Epithelial cell of alveolus of lung (primary cell): ENCODE measurements around the gene UBASH3A. TPM values are rescaled to one million over a fixed set of nuclear protein-coding genes. Genes with fewer than 3 reads are reported as not detected.

ENCODE experiments used
- total RNA-seq: library from RNA; depleted of rRNA; stranded (reverse); fragments of >200 nt; gene quantifications from 2 replicates; pipeline ENCODE4 v1.2.1, GENCODE V29; 2015

UBASH3A gene
- not detected in 2 replicates for total RNA-seq

GRCh38 chr21:42403611-42404231 is at the start of gene UBASH3A:
UBASH3A (plus strand) TSS chr21:42403902; CDS start chr21:42403946, 44 bp downstream.

GRCh38 chr21:42366292-42367010 is 37.3 kb upstream of the UBASH3A start, which contains the start of gene TFF1:
TFF1 (minus strand) TSS chr21:42366535; CDS start chr21:42366495, 40 bp downstream.

GRCh38 chr21:42395905-42396651 is 7.6 kb upstream of the UBASH3A start, which contains the start of gene TMPRSS3:
TMPRSS3 (minus strand) TSS chr21:42396052; CDS start chr21:42395417, 635 bp downstream.

GRCh38 chr21:42496120-42496838 is 92.6 kb downstream of the UBASH3A start, which contains the start of gene RSPH1:
RSPH1 (minus strand) TSS chr21:42496224; CDS start chr21:42496186, 38 bp downstream.

Other genes starting within 250 kb of the UBASH3A start
- 3.7 and 4.2 TPM in 2 replicates for gene ABCG1, start 184.8 kb upstream of the UBASH3A start, total RNA-seq
- 0.52 TPM in 1 of 2 replicates, not detected in the other for gene TFF3, start 88.5 kb upstream of the UBASH3A start, total RNA-seq
- not detected in 2 replicates for gene TFF2, start 52.9 kb upstream of the UBASH3A start, total RNA-seq
- not detected in 2 replicates for gene TFF1, start 37.4 kb upstream of the UBASH3A start, total RNA-seq
- not detected in 2 replicates for gene TMPRSS3, start 7.8 kb upstream of the UBASH3A start, total RNA-seq
- not detected in 2 replicates for gene RSPH1, start 92.3 kb downstream of the UBASH3A start, total RNA-seq
- gene SLC37A1, start 110.0 kb downstream of the UBASH3A start, total RNA-seq: 2.0 and 4.0 TPM in 2 replicates
- gene PDE9A, start 249.7 kb downstream of the UBASH3A start, total RNA-seq: 4.1 and 6.9 TPM in 2 replicates